A172 (cell line): ENCODE data around the gene GPR132. TPM values are rescaled to one million over a fixed set of nuclear protein-coding genes. Genes with fewer than 3 reads are reported as not detected.
"Not testable (repeated sequence)": the region's sequence is repeated elsewhere in the genome, so short reads cannot be mapped to it uniquely, and the experiment has no call there.

Experiments used
- DNase-seq: peaks from one replicate; pipeline ENCODE4 v3.0.0-alpha.2; 2015; ENCODE audit warnings: low spot score
- total RNA-seq: library from RNA; depleted of rRNA; stranded (reverse); fragments of >200 nt; shearing (Covaris generic); gene quantifications from 2 replicates; pipeline ENCODE4 v1.2.3, GENCODE V29; 2014

GPR132 gene
- total RNA-seq, 1 experiment from 2014 or later = not detected

DNA sequence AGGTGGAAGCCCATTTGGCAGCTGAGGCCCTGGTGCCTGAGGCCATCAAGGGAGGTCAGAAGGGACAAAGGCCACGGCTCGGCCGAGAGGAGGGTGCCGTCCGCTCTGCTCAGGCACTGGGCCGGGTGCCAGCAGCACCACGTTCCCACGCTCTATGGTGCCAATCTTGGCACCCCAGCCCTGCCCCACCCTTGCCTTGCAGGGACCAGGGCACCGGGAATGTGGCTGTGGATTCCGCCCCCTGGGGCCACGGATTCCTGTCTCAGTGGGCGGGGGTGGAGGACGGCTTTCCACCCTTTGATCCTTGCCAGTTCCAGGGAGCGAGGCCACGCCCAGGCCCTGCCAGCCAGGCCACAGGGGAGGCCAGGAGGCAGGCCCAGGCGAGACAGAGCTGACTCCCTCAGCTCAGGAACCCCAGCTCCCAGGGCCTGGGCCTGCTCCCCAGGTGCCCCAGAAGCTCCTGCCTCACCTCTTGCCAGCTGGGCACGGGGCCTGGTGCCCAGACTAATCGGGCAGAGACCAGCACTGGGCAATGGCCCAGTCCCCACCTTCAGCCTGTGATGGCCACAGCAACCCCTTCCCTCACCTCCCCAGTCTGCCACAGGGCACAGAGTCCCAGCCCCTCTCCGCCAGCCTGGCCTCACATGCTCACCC lies 26.4 kb upstream of the GPR132 start:
- peak; percentile 85 for DNase-seq

DNA sequence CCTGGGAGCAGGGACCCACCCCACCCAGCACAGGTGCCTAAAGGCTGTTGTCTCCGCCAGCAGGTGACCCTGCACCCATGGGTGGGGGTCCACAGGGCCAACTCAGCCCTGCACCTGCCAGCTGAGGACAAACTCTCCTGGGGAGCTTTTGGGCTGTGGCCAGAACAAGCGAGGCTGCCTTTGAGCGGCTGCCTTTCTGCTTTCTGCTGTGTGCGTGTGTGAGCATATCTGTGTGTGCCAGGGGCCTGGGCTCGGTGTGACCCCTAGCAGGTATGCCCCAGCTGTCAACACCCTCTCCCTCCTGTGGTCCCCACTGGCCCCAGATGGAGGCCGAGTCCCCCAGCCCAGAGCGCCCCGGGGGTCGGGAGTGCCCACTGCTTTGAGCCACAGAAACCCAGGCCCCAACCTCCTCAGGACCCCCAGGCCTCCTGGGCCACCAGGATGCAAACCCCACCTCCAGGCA lies 25.9 kb upstream of the GPR132 start:
- DNase-seq = no peak

DNA sequence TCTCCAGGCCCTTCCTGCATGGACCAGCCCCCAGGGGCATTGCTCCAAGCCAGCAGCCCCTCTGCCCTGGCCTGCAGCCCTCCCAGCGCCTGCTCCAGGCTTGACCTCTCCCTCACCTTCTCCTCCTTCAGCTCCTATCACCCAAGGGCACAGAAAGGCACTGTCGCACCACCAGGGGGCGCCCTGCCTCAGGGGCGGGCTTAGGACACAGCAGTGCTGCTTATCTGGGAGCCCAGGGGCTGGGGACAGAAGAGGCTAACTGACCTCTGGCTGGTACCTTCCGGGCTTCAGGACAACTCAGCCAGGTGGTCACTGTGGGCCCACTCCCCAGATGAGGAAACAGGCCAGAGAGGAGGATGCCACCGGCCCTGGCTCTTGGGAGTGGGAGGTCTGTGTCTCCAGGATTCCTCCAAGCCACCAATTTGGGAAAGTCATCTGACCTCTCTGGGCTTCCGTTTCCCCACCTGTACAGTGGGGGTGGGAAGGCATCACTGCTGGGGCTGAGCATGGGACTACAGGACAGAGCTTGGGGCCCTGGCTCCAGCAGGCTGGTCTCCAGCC lies 25.3 kb upstream of the GPR132 start:
- DNase-seq = peak; percentile 67

DNA sequence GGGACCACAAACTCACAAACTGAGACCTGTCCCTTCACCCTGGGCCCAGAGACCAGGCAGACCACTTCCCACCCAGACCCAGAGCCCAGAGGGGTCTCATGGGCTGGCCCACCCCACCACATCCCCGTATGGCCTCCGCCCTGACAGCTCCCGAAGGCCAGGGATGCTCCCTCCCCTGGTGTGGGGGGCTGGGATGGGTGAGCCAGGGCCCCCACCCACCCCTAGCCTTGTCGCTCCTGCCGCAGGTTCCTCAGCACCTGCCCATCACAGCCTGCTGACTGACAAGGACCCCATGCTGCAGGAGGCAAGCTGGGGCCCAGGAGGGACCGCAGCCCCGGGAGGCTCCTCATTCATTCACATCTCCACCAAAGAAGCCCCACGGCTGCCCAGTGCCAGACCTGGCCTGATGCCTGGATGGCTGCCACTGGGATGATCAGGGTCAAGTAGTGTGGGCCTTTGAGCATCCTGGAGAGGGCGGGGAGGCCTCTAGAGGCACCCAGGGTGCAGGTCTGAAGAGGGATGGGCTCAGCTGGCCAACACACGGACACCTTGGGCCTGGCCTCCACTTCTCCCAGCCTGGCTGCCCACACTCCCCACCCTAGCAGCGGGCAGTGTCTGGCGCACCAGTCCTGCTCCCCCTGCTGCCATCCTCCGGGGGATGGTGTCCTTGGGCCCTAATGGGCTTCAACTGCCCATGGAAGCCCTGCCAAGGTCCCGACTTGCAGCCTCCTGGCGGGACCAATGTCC lies 24.7 kb upstream of the GPR132 start:
- DNase-seq = no peak

DNA sequence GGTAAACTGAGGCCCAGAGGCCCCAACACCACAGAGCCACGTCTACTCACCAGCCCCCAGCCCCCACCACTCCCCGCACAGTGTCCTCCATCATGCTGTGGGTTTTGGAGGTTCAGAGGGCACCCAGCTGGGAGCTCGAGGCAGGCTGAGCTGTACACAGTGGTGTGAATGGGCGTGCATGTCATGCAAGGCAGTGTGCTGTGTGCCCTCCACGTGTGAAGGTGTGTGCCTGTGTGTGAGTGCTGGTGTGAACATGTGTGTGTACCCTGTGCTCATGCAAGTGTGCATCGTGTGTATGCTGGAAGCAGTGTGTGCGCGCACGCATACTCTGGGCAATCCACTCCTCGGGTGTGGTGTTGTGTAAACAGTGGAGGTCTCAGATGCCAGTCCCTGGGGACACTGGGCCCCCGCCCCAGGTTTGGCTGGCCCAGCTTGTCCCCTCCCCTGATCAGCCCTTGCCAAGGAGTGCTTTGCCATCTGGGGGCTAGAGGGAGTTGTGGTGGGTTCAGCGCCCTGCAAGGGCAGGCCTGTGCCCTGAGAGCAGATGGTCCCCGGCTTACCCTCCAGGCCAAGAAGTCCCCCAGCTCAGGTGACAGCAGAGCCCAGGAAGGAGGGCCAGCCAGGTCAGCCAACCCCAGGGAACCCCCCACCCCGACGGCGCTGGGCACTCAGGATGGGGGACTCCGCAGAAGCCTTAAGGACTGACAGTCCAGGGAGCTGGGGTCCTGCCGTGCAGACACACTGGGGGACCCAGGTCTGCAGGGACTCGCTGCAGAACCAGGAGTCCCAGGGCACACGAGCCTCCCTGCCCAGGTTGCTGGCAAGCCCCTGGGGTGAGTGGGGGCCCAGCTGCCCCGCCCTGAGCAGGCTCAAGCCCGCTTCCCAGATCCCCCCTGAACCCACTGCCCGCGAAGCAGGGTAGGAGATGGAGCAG lies 23.8 kb upstream of the GPR132 start:
- DNase-seq = no peak

DNA sequence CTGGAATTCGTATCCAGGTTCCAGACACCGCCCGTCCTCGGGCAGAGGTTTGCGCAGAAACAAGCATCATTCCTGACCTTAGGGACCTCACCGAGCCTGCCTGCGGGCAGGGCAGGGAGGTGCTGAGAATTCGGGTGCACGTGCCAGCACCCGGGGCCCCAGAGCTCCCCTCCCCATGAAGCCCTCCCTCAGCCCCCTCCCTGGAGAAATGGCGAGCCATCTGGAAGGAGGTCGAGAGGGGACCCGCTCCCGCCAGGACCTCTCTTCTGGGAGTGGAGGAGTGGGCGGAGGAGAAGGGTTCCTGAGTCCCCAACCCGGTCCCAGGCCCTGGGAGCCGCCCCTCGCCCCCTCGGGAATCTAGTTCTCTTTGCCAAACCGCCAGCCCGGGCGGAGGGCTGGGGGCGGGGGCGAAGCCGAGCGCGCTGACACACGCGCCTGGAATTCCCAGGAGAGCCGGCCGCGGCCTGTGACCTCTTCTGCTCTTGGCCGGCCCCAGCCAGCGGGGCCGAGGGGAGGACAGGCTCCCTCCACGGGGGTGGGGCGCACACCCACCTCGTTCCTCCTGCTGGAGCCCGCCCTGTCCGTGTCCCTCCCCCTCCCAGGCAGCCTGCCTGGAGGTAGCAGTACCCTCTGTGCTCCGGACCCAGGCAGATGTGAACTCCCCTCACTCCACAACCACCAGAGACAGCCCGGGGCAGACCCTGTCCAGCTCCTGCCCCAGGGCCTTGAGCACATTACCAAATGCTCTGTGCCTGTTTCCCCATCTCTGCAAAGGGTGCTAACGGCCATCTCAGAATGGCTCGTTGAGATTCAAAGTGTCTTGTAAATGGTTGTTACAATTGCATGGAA lies 23.0 kb upstream of the GPR132 start:
- peak; percentile 69 for DNase-seq

DNA sequence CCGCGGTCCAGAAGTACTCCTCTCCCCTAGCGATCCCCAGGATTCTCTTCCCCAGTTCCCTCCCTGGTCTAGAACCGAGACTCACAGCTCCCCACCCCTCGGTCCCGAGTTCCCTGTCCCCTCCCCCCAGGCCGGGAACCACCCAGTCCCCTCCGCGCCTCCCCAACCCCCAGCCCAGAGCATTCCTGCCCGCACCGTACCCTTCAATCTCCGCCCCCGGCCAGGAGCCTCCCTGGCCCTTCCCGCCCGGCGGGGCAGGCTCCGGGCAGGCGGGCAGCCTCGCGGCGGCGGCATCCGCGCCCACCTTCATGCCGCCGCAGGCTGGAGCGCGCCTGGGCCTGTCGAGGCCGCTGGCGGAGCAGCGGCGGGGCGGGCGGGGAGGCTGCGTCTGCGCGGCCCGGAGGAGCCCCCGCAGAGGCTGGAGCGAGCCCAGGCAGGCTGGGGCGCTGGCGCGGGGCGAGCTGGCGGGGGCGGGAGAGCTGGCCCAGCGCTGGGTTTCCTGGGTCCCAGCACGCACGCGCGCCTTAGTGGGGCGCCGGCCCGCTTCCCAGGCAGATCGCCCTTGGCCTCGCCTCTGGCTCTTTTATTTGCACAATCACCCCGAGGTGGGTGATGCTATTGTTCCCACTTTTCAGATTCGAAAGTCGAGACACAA lies 22.2 kb upstream of the GPR132 start:
- DNase-seq = peak; percentile 46

DNA sequence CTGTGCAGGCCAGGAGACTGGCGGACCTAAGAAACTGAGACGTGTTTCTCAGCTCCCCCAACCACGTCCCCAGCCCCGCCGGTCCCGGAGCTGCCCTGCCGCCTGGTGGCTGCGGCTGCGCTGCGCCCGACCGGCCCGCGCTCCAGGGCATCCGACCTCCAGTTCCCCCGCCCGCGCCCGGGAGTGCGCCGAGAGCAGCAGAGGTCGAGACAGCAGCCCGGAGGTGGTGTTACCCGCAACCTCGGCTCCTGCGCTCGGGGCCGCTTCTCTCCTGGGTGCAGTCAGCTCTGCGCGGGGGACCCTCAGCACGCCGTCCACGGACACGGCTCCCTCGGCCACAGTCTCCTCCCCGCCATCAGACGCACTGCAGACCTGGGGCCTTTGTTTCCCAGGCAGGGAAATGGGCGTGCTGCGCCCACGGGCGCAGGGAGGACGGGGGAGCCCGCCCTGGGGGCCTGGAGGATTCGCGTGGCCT lies 21.6 kb upstream of the GPR132 start:
- DNase-seq = peak; percentile 43

DNA sequence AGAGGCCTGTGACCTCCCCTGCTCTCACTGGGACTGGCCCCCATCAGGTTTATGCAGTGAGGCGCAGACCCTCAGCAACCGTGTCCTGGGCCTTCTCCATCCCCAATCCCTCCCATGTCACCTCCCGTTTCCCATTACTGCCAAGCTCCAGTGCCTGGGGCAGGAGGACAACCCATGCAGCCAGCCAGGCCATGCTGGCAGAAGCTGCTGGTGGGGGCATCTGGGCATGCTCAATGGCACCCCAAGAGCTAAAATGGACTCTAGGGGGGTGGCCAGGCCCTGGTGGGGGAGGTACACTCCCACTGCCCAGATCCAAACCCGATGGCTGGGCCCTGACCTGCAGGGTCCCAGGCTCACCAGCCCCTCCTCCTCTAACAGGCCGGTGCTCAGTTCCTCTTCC lies 20.5 kb upstream of the GPR132 start:
- DNase-seq = no peak

DNA sequence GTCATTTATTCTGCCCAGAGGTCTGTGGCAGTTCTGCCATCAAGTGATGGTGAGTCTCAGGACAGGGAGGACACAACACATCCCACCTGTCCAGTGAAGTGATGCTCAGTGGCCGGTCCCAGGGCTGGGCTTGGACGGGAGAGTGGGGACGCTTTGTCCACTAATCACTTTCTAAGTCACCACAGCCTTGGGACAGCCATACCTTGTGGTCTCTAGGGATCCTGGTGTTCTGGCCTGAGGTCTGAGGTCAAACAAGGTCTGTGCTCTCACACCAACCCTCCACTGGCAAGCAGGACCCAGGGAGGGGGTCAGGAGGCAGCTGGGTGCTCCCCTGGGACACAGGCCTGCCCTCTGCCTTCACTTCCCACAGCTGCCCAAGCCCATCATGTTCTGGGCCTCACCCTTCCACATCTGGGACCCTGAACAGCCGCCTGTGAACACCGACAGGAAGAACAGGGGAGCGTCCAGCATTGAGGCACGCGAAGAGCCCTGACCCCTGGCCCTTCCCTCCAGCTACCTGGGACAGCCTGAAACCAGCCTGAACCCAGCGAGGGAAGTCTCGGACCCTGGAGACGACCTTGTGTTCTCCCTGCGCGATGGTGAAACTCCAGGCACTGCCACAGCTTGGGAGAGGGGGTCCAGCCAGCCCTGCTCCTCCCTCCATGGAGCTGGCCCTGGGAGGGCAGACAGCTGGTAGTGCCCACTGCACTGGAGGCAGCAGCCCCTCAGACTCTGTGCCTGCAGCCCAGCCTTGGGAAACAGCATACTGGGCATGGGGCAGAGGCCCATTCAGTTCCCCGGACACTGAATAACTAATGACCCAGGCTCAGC lies 19.7 kb upstream of the GPR132 start:
- no peak for DNase-seq

DNA sequence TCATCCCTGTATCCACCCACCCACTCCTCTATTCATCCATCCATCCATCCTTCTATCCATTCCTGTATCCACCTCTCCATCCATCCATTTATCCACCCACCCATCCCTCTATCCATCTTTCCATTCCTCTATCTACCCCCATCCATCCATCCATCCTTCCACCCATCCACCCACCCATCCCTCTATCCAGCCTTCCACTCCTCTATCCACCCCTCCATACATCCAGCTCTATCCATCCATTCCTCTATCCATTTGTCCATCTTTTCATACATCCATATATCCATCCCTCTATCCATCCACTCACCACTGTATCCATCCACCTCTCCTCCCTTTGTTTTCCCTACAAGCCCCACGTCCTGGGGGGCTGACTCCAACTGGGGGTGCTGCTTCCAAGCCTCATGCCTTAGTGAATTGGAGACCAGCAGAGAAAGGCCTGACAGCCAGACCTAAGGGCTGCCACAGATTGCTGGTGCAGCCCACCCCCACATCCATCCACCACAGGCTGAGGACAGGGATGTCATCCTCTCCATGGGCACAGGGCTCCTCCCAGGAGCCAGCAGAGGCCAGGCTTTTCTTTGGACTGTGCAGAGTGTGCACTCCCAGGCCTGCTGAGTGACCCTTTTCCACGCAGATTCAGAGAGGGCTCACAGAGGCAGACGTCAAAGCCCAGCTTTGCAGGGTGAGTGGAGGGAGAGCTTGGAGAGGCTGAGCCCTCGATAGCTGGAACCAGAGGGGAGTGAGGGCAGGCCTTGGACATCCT lies 18.9 kb upstream of the GPR132 start:
- DNase-seq = no peak

DNA sequence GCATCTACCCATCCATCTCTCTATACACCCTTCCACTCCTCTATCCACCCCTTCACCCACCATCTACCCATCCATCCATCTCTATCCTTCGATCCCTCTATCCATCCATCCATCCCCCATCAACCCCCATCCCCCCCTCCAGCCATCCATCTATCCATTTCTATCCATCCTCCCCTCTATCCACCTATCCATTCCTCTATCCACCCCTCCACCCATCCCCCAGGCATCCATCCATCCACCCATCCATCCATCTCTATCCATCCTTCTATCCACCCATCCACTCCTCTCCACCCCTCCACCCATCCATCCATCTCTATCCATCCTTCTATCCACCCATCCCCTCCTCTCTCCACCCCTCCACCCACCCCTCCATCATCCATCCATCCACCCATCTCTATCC lies 17.5 kb upstream of the GPR132 start:
- no peak for DNase-seq

DNA sequence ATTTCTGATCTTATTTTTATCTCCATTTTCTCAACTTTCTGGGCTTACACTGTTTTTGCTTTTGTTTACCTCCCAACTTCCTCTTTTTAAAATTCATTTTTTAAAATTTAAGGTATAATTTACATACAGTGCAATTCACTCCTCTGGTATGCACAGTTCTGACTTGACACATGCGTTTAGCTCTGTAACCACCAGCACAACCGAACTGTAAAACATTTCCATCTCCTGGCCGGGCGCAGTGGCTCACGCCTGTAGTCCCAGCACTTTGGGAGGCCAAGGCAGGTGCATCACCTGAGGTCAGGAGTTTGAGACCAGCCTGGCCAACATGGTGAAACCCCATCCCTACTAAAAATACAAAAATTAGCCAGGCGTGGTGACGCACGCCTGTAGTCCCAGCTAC lies 16.2 kb upstream of the GPR132 start:
- not testable (repeated sequence) for DNase-seq

DNA sequence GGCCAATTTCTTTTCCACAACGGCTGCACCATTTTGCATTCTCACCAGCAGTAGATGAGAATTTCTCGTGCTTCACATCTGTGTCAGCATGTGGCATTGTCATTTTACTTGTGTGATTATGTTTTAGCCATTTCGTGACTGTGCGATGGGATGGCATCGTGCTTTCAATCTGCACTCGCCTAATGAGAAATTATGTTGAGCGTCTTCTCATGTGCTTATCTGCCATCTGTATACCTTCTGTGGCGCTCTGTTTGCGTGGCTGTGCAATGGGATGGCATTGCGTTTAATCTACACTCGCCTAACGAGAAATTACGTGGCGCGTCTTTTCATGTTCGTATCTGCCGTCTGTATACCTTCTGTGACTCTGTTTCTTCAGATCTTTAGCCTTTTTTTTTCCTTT lies 14.9 kb upstream of the GPR132 start:
- no peak for DNase-seq

DNA sequence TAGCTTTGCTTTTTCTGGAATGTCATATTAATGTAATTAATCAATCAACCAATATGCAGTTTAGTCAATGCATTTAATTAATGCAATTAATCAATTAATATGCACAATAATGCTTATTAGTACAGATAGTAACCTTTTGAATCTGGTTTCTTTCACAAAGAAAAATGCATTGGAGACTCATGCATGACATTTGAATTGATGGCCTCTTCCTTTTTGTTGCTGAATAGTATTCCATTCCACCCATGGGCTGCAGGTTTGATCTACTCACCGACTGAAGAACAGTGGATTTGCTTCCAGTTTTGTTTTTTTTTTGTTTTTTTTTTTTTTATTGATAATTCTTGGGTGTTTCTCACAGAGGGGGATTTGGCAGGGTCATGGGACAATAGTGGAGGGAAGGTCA lies 13.1 kb upstream of the GPR132 start:
- DNase-seq = no peak

DNA sequence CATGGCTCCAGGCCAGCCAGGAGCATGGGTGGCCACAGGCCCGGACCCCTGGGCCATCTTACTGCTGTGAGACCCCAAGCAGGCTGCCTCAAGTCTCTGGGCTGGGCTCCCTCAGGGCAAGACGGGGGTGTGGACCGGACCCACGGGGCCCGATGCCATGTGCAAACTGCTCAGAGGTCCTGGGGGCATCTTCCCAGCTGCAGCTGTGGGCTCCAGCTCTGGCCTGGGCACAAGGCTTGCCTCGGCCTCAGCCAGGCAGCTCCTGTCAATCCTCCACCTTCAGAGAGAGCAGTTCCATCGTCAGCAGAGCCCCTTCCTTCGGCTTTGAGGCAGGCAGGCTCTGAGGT lies 12.4 kb upstream of the GPR132 start:
- DNase-seq = no peak

DNA sequence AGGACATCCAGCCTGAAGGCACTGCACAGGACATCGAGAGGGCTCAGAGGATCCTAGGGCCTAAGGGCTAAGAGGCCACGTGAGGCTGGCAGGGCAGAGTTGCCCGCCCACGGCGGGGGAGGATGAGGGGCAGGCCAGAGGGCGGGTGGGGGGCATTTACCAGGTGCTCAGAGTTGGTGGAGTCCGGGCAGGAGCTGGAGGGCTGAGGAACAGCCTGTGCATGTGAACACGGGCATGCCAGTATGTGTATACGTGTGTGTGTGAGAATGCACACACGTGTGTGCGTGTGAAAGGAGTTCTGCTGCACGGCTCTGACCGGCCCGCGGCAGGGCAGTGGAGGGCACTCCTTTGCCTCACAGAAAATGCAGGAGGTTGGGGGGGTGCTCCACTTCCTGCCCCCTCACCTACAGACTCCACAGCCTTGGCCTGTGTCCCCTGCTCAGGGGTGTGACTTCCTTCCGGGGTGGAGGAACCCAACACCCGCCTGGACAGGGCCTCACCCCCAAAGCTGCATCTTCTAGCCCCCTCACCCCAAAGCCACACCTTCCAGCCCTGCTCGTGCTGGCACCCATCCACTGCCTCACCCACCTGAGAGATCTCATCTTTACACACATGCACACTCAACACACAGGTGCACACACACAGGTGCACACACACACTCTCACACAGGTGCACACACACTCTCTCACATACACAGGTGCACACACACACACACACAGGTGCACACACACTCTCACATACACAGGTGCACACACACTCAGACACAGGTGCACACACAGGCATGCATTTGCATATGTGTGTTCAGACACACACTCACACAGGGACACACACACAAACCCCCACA lies 11.8 kb upstream of the GPR132 start:
- DNase-seq = no peak

DNA sequence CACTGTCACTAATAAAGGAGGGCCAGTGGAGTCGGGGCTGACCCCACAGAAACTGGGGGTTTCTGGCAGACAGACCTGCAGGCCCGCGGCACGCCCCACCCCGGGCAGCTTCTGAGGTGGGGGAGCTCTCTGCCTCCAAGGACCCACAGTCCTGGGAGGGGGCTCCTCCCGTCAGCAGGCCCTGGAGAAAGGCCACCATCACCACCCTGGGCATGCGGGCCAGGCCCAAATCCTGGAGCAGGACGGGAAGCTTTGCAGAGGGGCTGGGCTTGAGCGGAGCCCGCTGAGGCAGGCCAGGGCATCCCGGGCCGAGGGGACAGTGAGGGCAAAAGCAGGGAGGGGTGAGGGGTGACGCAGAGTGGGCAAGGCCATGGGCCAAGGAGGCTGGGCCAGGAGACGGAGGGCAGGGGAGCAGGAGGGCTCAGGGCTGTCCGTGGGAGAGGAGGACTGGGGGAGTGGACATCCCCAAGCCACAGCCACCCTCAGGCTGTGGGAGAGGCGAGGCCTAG lies 11.1 kb upstream of the GPR132 start:
- no peak for DNase-seq
